HCT116 (cell line): Measurements from ENCODE around the gene SIL1. TPM values are rescaled to one million over a fixed set of nuclear protein-coding genes. Genes with fewer than 3 reads are reported as not detected.

Source experiments
- ATAC-seq: fragments of 200-7000 bp; cut with Tn5 transposase; 2 replicates; pipeline ENCODE4 v1.9.1; 2020; ENCODE audit warnings: mild to moderate bottlenecking, moderate library complexity
- BruUV-seq: library from RNA; stranded (reverse); fragments of 400-500 nt; replicated peaks from 2 replicates; lab custom pipeline; 2021; lab: Mats Ljungman, UMichigan
- CTCF ChIA-PET: fragments of 300-600 bp; sonication (Branson Sonifier 250); formaldehyde crosslinking; loops from one replicate; lab custom pipeline; 2021; ENCODE audit warnings: antibody characterized with exemption; lab: Charles Lee
- POLR2A ChIA-PET: fragments of 300-600, 350-600 bp; sonication (Branson Sonifier 250); formaldehyde crosslinking; loops from one replicate; lab custom pipeline; 2021; ENCODE audit warnings: antibody characterized with exemption; lab: Charles Lee
- RAD21 ChIA-PET, 2 experiments: fragments of 300-600 bp; sonication (Branson Sonifier 250); formaldehyde crosslinking; loops; one replicate each; lab custom pipeline; 2023; ENCODE audit warnings: low total read pairs in 2 of 2; ENCODE audit not compliant: uncharacterized antibody in 2 of 2, unreplicated experiment in 2 of 2, low non-redundant PET in 1 of 2; lab: Charles Lee
- DNase-seq: peaks from one replicate; pipeline ENCODE4 v3.0.0-alpha.2; 2010; ENCODE audit warnings: low read depth, low spot score
- H2AFZ ChIP-seq: fragments of 200-600 bp; shearing (Covaris generic), sonication (generic); 2 replicates; pipeline ENCODE4 v1.6.1; 2017; ENCODE audit warnings: low read depth, mixed run types, mixed read lengths, antibody characterized with exemption, low read length; ENCODE audit not compliant: poor library complexity, severe bottlenecking
- H3K27ac ChIP-seq: 2 replicates; pipeline ENCODE4 v1.5.1; 2012; ENCODE audit warnings: low read depth, low read length
- H3K27me3 ChIP-seq: fragments of 200-600 bp; sonication (generic); 2 replicates; pipeline ENCODE4 v1.6.1; 2016; ENCODE audit warnings: mixed run types, low read length, mixed read lengths; ENCODE audit not compliant: insufficient read depth
- H3K36me3 ChIP-seq, 2 experiments: fragments of 200-500 bp in 1 of 2; fragments of 200-600 bp in 1 of 2; sonication (Bioruptor generic) in 1 of 2; sonication (generic) in 1 of 2; 2 replicates each; pipeline versions ENCODE4 v1.5.1 to v1.6.1; 2014 to 2016; ENCODE audit warnings: low read length in 2 of 2, inconsistent platforms in 1 of 2, mixed read lengths in 1 of 2, mixed run types in 1 of 2; ENCODE audit not compliant: insufficient read depth in 2 of 2, control insufficient read depth in 1 of 2
- H3K4me1 ChIP-seq, 2 experiments: fragments of 200-600 bp in 1 of 2; sonication (generic) in 1 of 2; 2 replicates each; pipeline versions ENCODE4 v1.5.1 to v1.6.1; 2012 to 2017; ENCODE audit warnings: low read length in 2 of 2, inconsistent platforms in 1 of 2, mild to moderate bottlenecking in 1 of 2, mixed read lengths in 1 of 2, mixed run types in 1 of 2, moderate library complexity in 1 of 2; ENCODE audit not compliant: insufficient read depth in 2 of 2, control insufficient read depth in 1 of 2
- H3K4me2 ChIP-seq: fragments of 200-600 bp; sonication (generic); 2 replicates; pipeline ENCODE4 v1.6.1; 2017; ENCODE audit warnings: mixed run types, low read length, mixed read lengths
- H3K4me3 ChIP-seq, 2 experiments: fragments of 200-600 bp in 1 of 2; sonication (generic) in 1 of 2; replicated peaks in 1 of 2; 2 replicates each; pipeline ENCODE4 v1.5.1; 2011 to 2016; ENCODE audit warnings: low read length in 2 of 2, control low read depth in 1 of 2, low read depth in 1 of 2, mild to moderate bottlenecking in 1 of 2, mixed read lengths in 1 of 2, mixed run types in 1 of 2
- H3K79me2 ChIP-seq: fragments of 200-600 bp; sonication (generic); 2 replicates; pipeline ENCODE4 v1.6.1; 2017; ENCODE audit warnings: mild to moderate bottlenecking, mixed run types, low read length, moderate library complexity, mixed read lengths; ENCODE audit not compliant: insufficient read depth
- H3K9ac ChIP-seq: fragments of 200-600 bp; sonication (generic); 2 replicates; pipeline ENCODE4 v1.6.1; 2016; ENCODE audit warnings: low read length, mixed read lengths
- H3K9me2 ChIP-seq: fragments of 200-600 bp; sonication (generic), shearing (Covaris generic); 2 replicates; pipeline ENCODE4 v1.6.1; 2017; ENCODE audit warnings: mixed run types, mild to moderate bottlenecking, moderate library complexity; ENCODE audit not compliant: insufficient read depth
- H3K9me3 ChIP-seq, 2 experiments: fragments of 200-500 bp in 1 of 2; fragments of 200-600 bp in 1 of 2; sonication (Bioruptor generic) in 1 of 2; sonication (generic) in 1 of 2; 2 replicates each; pipeline ENCODE4 v1.6.1; 2014 to 2017; ENCODE audit warnings: low read length in 2 of 2, mixed read lengths in 2 of 2, inconsistent platforms in 1 of 2, low read depth in 1 of 2, mild to moderate bottlenecking in 1 of 2, mixed run types in 1 of 2, moderate library complexity in 1 of 2; ENCODE audit not compliant: control insufficient read depth in 1 of 2, insufficient read depth in 1 of 2
- H4K20me1 ChIP-seq: fragments of 200-600 bp; sonication (generic), shearing (Covaris generic); 2 replicates; pipeline ENCODE4 v1.6.1; 2017; ENCODE audit warnings: mixed run types, mild to moderate bottlenecking, moderate library complexity; ENCODE audit not compliant: insufficient read depth
- ATF3 ChIP-seq: IDR thresholded peaks from 2 replicates; pipeline ENCODE4 v1.6.1; 2012
- CBX3 ChIP-seq: IDR thresholded peaks from 2 replicates; pipeline ENCODE4 v1.6.1; 2012; ENCODE audit warnings: low read depth
- CEBPB ChIP-seq: IDR thresholded peaks from 2 replicates; pipeline ENCODE4 v1.6.1; 2012; ENCODE audit warnings: low read depth
- CTCF ChIP-seq, 3 experiments: fragments of 200-600 bp in 1 of 3; sonication (generic) in 1 of 3; IDR thresholded peaks in 2 of 3; conservative IDR thresholded peaks in 1 of 3; 2 replicates each; pipeline ENCODE4 v1.5.1; 2012 to 2017; ENCODE audit warnings: low read depth in 2 of 3, low read length in 2 of 3, antibody characterized with exemption in 1 of 3, borderline replicate concordance in 1 of 3, control low read depth in 1 of 3, mild to moderate bottlenecking in 1 of 3, mixed read lengths in 1 of 3, mixed run types in 1 of 3, moderate library complexity in 1 of 3; ENCODE audit not compliant: insufficient read depth in 1 of 3
- EGR1 ChIP-seq: IDR thresholded peaks from 2 replicates; pipeline ENCODE4 v1.6.1; 2012; ENCODE audit warnings: low read depth
- ELF1 ChIP-seq: IDR thresholded peaks from 2 replicates; pipeline ENCODE4 v1.6.1; 2012; ENCODE audit warnings: low read depth, borderline replicate concordance
- EZH2 ChIP-seq: fragments of 200-600 bp; sonication (generic); IDR thresholded peaks from 2 replicates; pipeline ENCODE4 v1.6.1; 2017; ENCODE audit warnings: antibody characterized with exemption, mixed run types
- EZH2phosphoT487 ChIP-seq: fragments of 200-600 bp; IDR thresholded peaks from 2 replicates; pipeline ENCODE4 v1.6.1; 2018; ENCODE audit warnings: antibody characterized with exemption, borderline replicate concordance
- FOSL1 ChIP-seq: IDR thresholded peaks from 2 replicates; pipeline ENCODE4 v1.6.1; 2012; ENCODE audit warnings: low read depth
- JUND ChIP-seq: IDR thresholded peaks from 2 replicates; pipeline ENCODE4 v1.6.1; 2012
- MAX ChIP-seq: IDR thresholded peaks from 2 replicates; pipeline ENCODE4 v1.6.1; 2012
- POLR2A ChIP-seq: IDR thresholded peaks from 2 replicates; pipeline ENCODE4 v1.7.0; 2011; ENCODE audit warnings: borderline replicate concordance; ENCODE audit not compliant: insufficient read depth, insufficient read length; ENCODE audit errors: extremely low read depth
- REST ChIP-seq: IDR thresholded peaks from 2 replicates; pipeline ENCODE4 v1.6.1; 2012; ENCODE audit warnings: low read depth
- SP1 ChIP-seq: IDR thresholded peaks from 2 replicates; pipeline ENCODE4 v1.6.1; 2012; ENCODE audit warnings: low read depth
- SRF ChIP-seq: IDR thresholded peaks from 2 replicates; pipeline ENCODE4 v1.6.1; 2012; ENCODE audit warnings: low read depth
- TCF7L2 ChIP-seq: IDR thresholded peaks from 2 replicates; pipeline ENCODE4 v1.7.0; 2011; ENCODE audit warnings: borderline replicate concordance, inconsistent platforms; ENCODE audit not compliant: insufficient read depth, insufficient read length; ENCODE audit errors: extremely low read depth
- YY1 ChIP-seq: IDR thresholded peaks from 2 replicates; pipeline ENCODE4 v1.6.1; 2011; ENCODE audit warnings: low read length, low read depth, moderate library complexity, mild to moderate bottlenecking; ENCODE audit not compliant: insufficient replicate concordance; ENCODE audit errors: extremely low read depth
- ZBTB33 ChIP-seq: IDR thresholded peaks from 2 replicates; pipeline ENCODE4 v1.6.1; 2011; ENCODE audit warnings: mild to moderate bottlenecking, low read length, moderate library complexity; ENCODE audit not compliant: insufficient replicate concordance; ENCODE audit errors: extremely low read depth
- ZNF274 ChIP-seq: fragments of 200-500 bp; sonication (Bioruptor generic); IDR thresholded peaks from 2 replicates; pipeline ENCODE4 v1.6.1; 2014; ENCODE audit warnings: mild to moderate bottlenecking, low read depth, low read length, inconsistent platforms
- intact Hi-C: fragments of 100-400 bp; cut with micrococcal nuclease; formaldehyde crosslinking; loops from 2 replicates; pipeline ENCODE4 v1.10.0; 2022
- total RNA-seq: library from RNA; stranded (reverse); gene quantifications from one replicate; pipeline ENCODE4 v1.2.1, GENCODE V29; 2021; ENCODE audit not compliant: unreplicated experiment

Gene SIL1
- total RNA-seq, 1 experiment from 2014 or later, result 34.0 TPM

- H3K4me1 ChIP-seq, result peaks cover 14 to 21% of the 10 kb centered on the region in 2 experiments
- H3K27ac ChIP-seq, result no peak overlapping the region
- no peak overlapping the region for H3K4me3 ChIP-seq
- DNase-seq (no peak), ATAC-seq (no peak)
- H3K9me2 ChIP-seq, result no peaks in the 10 kb centered on the region
- intact Hi-C loops, result no loop called here
- BruUV-seq, result no TSS peak
- H3K79me2 ChIP-seq, result peaks cover 8% of the 10 kb centered on the region; the same call in 1 of the 2 replicates
- RAD21 ChIA-PET, result no interaction called here
- CTCF ChIA-PET, result interaction anchor here (1.7 kb wide), 1 partner anchor 12 kb away, joined by 4 read pairs; no protein-coding TSS in a partner anchor
- no peaks in the 10 kb centered on the region for H4K20me1 ChIP-seq
- no peak overlapping the region for H3K9ac ChIP-seq
- H3K36me3 ChIP-seq, result no peaks in the 10 kb centered on the region
- H2AFZ ChIP-seq, result no peak overlapping the region
- no peaks in the 10 kb centered on the region for H3K27me3 ChIP-seq
- no peaks in the 10 kb centered on the region for H3K9me3 ChIP-seq
- POLR2A ChIA-PET, result interaction anchor here (2.6 kb wide), 1 partner anchor 16 kb away, joined by 11 read pairs; the partner anchor contains the start of gene SIL1
- H3K4me2 ChIP-seq, result peak overlapping the region; percentile 40
- TF ChIP-seq REST, result no peak
- TF ChIP-seq SP1, result no peak
- no peak for TF ChIP-seq POLR2A
- no peak for TF ChIP-seq MAX
- TF ChIP-seq YY1, result no peak
- TF ChIP-seq ZNF274, result no peak
- no peak for TF ChIP-seq CTCF (IDR thresholded peaks at IDR 0.05 in 2 of 3, conservative IDR thresholded peaks at IDR 0.05 in 1 of 3; ENCODE audit: borderline replicate concordance in 1 of 3, insufficient read depth in 1 of 3, low read depth in 2 of 3, low read length in 2 of 3)
- TF ChIP-seq CEBPB, result no peak
- TF ChIP-seq TCF7L2, result no peak
- no peak for TF ChIP-seq EZH2
- no peak for TF ChIP-seq EGR1
- no peak for TF ChIP-seq JUND
- TF ChIP-seq EZH2phosphoT487, result no peak
- no peak for TF ChIP-seq ATF3
- no peak for TF ChIP-seq CBX3
- no peak for TF ChIP-seq FOSL1
- TF ChIP-seq ELF1, result no peak
- TF ChIP-seq SRF, result no peak
- no peak for TF ChIP-seq ZBTB33
Measured at GRCh38 chr5:139182528-139183296, 15.5 kb downstream of the SIL1 start.
